GM12865 (cell line): Measurements from ENCODE around the gene ETV2.

Experiments used
- DNase-seq: peaks from one replicate; pipeline ENCODE4 v3.0.0; 2010; ENCODE audit warnings: low read depth
- H3K4me3 ChIP-seq: 2 replicates; pipeline ENCODE4 v1.5.1; 2011; ENCODE audit warnings: mild to moderate bottlenecking, low read depth, low read length, control low read depth
- TF ChIP-seq, protein P1 (sequence below): IDR thresholded peaks from 2 replicates; pipeline ENCODE4 v1.5.1; 2011; ENCODE audit warnings: low read length, control low read depth, low read depth, inconsistent platforms; ENCODE audit not compliant: insufficient read depth; ENCODE audit errors: missing control alignments

The ETV2 gene

DNA sequence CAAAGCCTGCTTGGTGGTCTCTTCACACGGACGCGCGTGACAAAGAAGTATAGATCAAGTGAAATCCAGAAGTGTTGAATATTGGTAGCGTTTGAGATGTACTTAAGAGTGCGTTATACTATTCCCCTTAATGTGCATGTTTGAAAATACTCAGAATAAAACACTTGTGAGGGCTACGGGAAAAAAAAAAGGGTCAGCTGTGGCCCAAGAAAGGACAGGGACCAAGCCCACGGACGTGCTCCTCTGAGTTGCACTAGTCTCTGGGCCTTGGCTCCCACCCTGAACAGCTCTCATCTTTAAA lies 13.3 kb upstream of the ETV2 start:
- TF ChIP-seq, protein P1, sequence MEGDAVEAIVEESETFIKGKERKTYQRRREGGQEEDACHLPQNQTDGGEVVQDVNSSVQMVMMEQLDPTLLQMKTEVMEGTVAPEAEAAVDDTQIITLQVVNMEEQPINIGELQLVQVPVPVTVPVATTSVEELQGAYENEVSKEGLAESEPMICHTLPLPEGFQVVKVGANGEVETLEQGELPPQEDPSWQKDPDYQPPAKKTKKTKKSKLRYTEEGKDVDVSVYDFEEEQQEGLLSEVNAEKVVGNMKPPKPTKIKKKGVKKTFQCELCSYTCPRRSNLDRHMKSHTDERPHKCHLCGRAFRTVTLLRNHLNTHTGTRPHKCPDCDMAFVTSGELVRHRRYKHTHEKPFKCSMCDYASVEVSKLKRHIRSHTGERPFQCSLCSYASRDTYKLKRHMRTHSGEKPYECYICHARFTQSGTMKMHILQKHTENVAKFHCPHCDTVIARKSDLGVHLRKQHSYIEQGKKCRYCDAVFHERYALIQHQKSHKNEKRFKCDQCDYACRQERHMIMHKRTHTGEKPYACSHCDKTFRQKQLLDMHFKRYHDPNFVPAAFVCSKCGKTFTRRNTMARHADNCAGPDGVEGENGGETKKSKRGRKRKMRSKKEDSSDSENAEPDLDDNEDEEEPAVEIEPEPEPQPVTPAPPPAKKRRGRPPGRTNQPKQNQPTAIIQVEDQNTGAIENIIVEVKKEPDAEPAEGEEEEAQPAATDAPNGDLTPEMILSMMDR: no peak

DNA sequence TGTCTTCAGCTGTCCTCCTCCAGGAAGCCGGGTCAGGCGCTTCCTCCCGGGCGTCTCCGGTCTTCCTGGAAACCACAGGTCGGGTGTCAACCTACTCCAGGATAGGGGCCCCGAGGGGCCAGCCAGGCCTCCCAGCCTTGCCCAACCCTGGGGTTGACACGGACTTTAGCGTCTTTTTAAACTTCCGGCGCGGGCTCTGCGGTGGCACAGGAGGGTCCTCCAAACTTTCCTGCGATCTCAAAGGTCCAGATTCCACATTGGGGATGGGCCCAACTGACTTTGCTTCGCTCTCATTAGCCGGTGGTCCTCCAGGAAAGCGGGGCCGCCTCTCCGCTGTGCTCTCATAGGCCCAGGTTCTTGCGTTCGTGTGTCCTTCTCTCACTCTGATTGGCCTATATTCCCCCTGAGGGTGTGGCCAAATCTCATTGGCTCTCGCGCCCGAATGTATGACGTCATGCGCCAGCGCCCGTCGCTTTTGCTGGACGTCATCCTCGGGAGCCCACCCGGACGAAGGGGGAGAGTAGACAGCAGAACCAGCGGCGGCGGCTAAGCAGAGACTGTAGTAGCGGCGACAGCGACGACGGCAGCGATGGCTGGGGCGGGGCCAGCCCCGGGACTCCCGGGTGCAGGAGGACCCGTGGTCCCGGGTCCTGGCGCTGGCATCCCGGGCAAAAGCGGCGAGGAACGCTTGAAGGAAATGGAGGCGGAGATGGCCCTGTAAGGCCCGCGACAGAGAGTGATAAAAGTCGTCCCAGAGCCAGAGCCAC lies 12.8 kb upstream of the ETV2 start, which contains the start of gene RBM42:
TSS of gene RBM42 (plus strand) at position 472 of the 767 bp plus-strand sequence. CDS start at position 590, 118 bp downstream.
- DNase-seq: peak; percentile 99
- TF ChIP-seq, protein P1: no peak
- peak within 1 kb of the TSS; percentile 75 for H3K4me3 ChIP-seq

More for the DNA sequence above, 13.3 kb upstream of the ETV2 start:
- peak overlapping the region; percentile 75 for H3K4me3 ChIP-seq
- no peak for DNase-seq

DNA sequence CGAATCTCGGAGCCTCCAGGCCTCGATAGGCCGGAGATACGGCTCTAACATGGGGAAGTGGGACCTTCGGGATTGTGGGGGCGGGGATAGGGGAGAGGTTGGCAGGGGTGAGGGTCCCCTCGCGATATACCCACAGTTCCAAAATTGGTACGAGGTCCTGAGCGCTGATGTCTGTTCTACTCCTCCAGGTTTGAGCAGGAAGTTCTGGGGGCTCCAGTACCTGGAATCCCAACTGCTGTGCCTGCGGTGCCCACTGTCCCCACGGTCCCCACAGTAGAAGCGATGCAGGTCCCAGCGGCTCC lies 12.3 kb upstream of the ETV2 start:
- peak overlapping the region; percentile 74 for H3K4me3 ChIP-seq
- DNase-seq: no peak
- TF ChIP-seq, protein P1: no peak

DNA sequence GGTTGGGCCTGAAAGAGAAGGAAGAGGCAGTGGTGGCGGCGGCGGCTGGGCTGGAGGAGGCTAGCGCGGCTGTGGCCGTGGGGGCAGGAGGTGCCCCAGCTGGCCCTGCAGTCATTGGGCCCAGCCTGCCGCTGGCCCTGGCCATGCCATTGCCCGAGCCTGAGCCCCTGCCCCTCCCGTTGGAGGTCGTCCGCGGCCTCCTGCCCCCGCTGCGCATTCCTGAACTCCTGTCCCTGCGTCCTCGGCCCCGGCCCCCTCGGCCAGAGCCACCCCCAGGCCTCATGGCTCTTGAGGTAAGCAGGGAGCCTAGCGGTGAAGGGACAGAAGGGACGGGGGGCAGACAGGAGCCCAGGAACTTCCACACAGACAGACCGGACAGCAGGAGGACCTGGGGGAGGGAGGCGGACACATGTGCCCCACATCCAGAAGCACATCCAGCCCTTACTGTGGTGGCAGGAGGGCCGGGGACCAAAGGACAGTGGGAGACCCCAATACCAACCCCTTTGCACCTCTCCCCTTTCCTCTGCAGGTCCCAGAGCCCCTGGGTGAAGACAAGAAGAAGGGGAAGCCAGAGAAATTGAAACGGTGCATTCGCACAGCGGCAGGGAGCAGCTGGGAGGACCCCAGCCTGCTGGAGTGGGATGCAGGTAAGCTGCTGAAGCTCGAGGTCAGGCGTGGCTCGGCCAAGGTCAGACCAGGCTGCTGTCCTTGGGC lies 7.7 kb upstream of the ETV2 start:
- DNase-seq: no peak
- no peak overlapping the region for H3K4me3 ChIP-seq
- TF ChIP-seq, protein P1: no peak

DNA sequence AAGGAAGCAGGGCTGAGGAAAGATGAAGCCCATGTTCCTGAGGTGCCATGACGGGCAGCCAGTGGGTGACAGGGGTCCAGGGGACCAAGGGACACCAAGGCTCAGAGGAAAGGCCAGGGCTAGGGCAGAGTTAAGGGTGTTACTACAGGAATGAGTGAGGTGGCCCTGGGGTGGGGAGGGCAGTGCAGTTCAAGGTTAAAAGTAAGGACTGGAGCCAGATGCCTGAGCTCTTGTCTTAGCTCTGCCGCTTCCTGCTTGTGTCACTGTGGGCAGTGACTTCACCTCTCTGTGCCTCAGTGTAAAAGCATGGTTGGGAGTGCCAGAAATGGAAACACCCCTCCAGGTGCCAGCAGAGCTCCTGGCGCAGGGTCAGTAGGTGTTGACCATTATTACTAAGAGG lies 4.9 kb upstream of the ETV2 start:
- no peak overlapping the region for H3K4me3 ChIP-seq
- DNase-seq: no peak
- TF ChIP-seq, protein P1: no peak

DNA sequence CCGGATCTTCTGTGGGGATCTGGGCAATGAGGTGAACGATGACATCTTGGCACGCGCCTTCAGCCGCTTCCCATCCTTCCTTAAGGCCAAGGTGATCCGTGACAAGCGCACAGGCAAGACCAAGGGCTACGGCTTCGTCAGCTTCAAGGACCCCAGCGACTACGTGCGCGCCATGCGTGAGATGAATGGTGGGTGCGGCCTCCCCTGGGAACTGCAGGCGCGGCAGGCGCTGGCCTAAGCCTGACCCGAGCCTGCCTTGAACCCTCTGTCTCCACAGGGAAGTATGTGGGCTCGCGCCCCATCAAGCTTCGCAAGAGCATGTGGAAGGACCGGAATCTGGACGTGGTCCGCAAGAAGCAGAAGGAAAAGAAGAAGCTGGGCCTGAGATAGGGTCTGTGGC lies 4.4 kb upstream of the ETV2 start:
- DNase-seq: no peak
- TF ChIP-seq, protein P1: no peak
- H3K4me3 ChIP-seq: no peak overlapping the region

DNA sequence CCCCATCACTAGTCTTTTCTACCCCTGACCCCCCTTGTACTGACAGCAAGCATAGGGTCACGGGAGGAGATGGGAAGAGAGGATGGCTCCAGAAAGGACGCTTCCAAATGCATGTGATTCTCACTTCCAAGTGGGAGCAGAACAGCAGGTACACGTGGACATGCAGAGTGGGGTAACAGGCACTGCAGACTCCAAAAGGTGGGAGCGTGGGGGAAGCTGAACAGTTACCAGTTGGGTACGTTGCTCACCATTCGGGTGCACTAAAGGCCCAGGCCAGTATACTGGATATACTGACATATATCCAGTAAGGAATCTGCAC lies 2.3 kb upstream of the ETV2 start:
- TF ChIP-seq, protein P1: no peak
- H3K4me3 ChIP-seq: no peak overlapping the region
- no peak for DNase-seq
